GM12892 (cell line): Measurements from ENCODE around the gene TMEM154.

Experiments
- DNase-seq: peaks from one replicate; pipeline ENCODE4 v3.0.0; 2011; ENCODE audit not compliant: insufficient read length
- FAIRE-seq: peaks from 2 replicates; lab custom pipeline; 2011; peaks lifted over from hg19 to GRCh38; lab: Jason Lieb, UNC
- POLR2A ChIP-seq: IDR thresholded peaks from 2 replicates; pipeline ENCODE4 v1.6.1; 2011; ENCODE audit warnings: low read depth, low read length, control low read depth
- POLR2AphosphoS5 ChIP-seq: IDR thresholded peaks from 2 replicates; pipeline ENCODE4 v1.6.1; 2011; ENCODE audit warnings: low read depth, low read length, control low read depth
- TAF1 ChIP-seq: IDR thresholded peaks from 2 replicates; pipeline ENCODE4 v1.6.1; 2011; ENCODE audit warnings: low read depth, mild to moderate bottlenecking, control low read depth, low read length, borderline replicate concordance

The TMEM154 gene

GRCh38 chr4:152594978-152595925, 84.5 kb downstream of the TMEM154 start:
- no peak for TF ChIP-seq POLR2AphosphoS5
- TF ChIP-seq TAF1: no peak
- no peak for TF ChIP-seq POLR2A
- DNase-seq (no peak), FAIRE-seq (peak; percentile 94)

GRCh38 chr4:152594057-152594456, 85.7 kb downstream of the TMEM154 start:
- no peak for TF ChIP-seq POLR2A
- no peak for TF ChIP-seq POLR2AphosphoS5
- TF ChIP-seq TAF1: no peak
- DNase-seq: no peak
- FAIRE-seq: no peak

- DNase-seq (no peak), FAIRE-seq (no peak)
- TF ChIP-seq POLR2A: no peak
- no peak for TF ChIP-seq POLR2AphosphoS5
- TF ChIP-seq TAF1: no peak
These were observed 87.9 kb downstream of the TMEM154 start for GRCh38 chr4:152591876-152592275.

GRCh38 chr4:152591396-152591795, 88.4 kb downstream of the TMEM154 start:
- TF ChIP-seq POLR2A (no peak), TAF1 (no peak), POLR2AphosphoS5 (no peak)
- DNase-seq (no peak), FAIRE-seq (peak; percentile 56)

DNA sequence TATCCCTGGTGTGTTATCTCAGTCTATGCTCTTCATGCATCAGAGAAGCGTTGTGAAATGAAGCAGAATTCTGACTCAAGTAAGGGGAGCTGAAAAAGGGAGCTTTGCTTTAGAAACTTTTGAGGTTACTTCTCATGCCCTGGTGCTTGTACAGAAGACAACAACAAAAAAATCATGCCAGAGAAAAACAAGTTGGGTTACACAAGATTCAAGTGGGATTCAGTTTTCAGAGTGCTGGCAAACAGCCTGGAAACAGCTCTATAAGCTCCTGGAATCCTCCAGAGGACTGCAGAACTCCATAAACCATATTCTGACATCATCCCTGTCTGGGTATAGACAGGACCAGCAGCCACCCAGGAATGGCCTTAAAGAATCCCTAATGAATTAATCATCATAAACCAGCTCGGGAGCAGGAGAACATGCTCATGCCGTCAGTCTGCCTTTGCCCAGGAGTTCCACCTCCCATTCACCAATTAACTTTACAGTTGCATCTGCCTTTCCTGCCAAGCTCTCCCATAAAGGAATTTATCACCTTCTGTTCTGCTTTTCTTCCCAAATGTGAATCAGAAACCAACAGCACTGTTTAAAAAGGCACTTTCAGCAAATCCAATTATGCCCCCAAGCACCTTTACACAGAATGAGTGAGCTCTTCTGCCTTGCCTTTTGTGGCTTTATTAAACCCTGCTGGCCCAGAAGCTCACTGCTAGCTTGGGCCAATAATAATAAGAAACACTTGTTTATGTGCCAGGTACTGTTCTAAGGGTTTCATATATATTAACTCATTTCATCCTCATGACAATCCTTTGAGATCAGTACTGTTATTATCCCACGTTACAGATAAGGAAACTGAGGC, 89.4 kb downstream of the TMEM154 start:
- FAIRE-seq (no peak), DNase-seq (no peak)
- TF ChIP-seq POLR2AphosphoS5 (no peak), POLR2A (no peak)

- DNase-seq (no peak), FAIRE-seq (no peak)
- TF ChIP-seq POLR2A (no peak), POLR2AphosphoS5 (no peak), TAF1 (no peak)
These were observed 90.9 kb downstream of the TMEM154 start for GRCh38 chr4:152588869-152589268.

- no peak for DNase-seq
- FAIRE-seq: peak; percentile 65
- TF ChIP-seq TAF1: no peak
- TF ChIP-seq POLR2AphosphoS5: no peak
- TF ChIP-seq POLR2A: no peak
These were observed 92.7 kb downstream of the TMEM154 start for GRCh38 chr4:152587127-152587526.

GRCh38 chr4:152586668-152587067, 93.1 kb downstream of the TMEM154 start:
- DNase-seq (no peak), FAIRE-seq (peak; percentile 56)
- TF ChIP-seq TAF1 (no peak), POLR2A (no peak), POLR2AphosphoS5 (no peak)

GRCh38 chr4:152585023-152585441, 94.8 kb downstream of the TMEM154 start:
- TF ChIP-seq POLR2A (peak; percentile 74), POLR2AphosphoS5 (0 out of 2 replicates have a peak, but pooled peaks have one; percentile 44), TAF1 (peak; percentile 43; the same call in 1 of the 2 replicates)
- DNase-seq (no peak), FAIRE-seq (peak; percentile 94)

DNA sequence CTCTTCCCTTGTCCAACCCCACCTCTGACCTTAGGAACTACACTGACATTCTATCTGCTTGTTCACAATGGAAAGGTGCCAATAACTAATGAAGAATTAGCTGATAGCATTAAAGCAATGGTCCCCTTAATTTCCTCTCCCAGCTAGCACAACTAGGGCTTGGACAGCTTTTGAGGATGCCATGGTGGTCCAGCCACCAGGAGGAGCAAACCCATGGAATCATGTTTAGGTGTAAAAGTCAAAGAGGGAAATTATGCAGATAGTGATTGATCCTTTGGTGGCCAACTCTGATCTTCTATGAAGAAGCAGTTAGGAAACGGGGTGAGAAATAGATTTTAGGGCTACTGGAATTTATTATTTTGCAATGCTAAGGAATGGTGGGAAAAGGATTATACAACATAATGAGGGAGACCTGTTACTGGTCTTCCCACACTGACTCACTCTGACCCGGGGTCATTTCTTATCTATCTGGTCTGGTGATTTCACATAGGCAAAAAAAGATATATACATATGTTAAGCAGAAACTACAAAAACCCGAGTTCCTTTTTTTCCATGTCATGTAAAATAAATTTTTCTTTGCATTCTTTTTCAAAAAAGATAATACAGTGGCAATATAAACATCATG, 98.1 kb downstream of the TMEM154 start:
- TF ChIP-seq POLR2A (no peak), POLR2AphosphoS5 (no peak), TAF1 (no peak)
- DNase-seq (no peak), FAIRE-seq (no peak)

GRCh38 chr4:152579916-152580315, 99.9 kb downstream of the TMEM154 start:
- TF ChIP-seq TAF1 (no peak), POLR2AphosphoS5 (no peak), POLR2A (no peak)
- FAIRE-seq (no peak), DNase-seq (no peak)
